Measurements from ENCODE around the gene RUFY3. TPM values are rescaled to one million over a fixed set of nuclear protein-coding genes. Genes with fewer than 3 reads are reported as not detected.

RUFY3 gene
- total RNA-seq, 1 donor from 2014 or later: 22.9 TPM

DNA sequence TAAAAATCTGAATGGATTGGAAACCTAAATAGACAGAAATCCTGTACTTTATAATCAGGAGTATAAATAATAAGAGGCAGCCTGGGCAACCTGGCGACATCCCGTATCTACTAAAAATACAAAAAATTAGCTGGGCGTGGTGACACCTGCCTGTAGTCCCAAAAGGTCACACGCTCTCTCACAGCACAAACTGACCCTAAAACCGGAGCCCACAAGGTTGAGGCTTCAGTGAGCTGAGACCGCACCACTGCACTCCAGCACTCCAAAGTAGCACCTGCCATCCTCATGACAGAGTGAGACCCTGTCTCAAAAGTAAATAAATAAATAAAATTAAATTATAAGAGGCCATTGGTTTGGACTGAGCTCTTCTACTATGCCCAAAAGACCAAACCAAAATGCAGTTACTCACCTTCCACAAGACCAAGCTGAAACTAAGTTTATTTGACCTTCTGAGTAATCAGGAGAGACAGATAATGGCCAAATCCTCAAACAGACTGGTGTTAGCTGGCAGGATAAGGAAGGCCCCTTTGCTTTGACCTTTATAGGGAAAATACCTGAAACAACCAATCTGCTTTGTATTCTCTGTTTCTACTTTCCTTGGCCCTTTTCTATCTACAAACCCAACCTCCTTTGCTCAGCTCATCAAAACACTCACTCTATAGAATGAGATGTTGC lies 121.1 kb downstream of the RUFY3 start:
- H3K4me3 ChIP-seq (ENCODE audit: low read depth, low read length): no peak overlapping the region
- DNase-seq (ENCODE audit: low read depth): no peak
- TF ChIP-seq, protein P1, sequence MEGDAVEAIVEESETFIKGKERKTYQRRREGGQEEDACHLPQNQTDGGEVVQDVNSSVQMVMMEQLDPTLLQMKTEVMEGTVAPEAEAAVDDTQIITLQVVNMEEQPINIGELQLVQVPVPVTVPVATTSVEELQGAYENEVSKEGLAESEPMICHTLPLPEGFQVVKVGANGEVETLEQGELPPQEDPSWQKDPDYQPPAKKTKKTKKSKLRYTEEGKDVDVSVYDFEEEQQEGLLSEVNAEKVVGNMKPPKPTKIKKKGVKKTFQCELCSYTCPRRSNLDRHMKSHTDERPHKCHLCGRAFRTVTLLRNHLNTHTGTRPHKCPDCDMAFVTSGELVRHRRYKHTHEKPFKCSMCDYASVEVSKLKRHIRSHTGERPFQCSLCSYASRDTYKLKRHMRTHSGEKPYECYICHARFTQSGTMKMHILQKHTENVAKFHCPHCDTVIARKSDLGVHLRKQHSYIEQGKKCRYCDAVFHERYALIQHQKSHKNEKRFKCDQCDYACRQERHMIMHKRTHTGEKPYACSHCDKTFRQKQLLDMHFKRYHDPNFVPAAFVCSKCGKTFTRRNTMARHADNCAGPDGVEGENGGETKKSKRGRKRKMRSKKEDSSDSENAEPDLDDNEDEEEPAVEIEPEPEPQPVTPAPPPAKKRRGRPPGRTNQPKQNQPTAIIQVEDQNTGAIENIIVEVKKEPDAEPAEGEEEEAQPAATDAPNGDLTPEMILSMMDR (conservative IDR thresholded peaks at IDR 0.05; ENCODE audit: low read depth, low read length): no peak

DNA sequence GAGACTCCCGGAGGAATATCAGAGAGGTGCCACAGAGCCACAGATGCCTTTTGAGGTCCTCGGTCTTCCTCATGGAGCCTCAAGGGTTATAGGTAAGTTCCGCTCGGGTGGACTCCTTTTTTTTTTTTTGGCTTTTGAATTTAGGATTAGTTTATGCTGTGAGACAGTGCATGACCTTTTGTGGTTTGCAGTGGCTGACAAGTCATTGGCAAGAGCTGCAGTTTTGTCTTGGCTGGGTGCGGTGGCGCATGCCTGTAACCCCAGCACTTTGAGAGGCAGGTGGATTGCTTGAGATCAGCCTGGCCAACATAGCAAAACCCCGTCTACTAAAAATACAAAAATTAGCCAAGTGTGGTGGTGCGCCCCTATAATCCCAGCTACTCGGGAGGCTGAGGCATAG lies 122.4 kb downstream of the RUFY3 start:
- TF ChIP-seq, protein P1 (conservative IDR thresholded peaks at IDR 0.05; ENCODE audit: low read depth, low read length): no peak
- no peak overlapping the region for H3K4me3 ChIP-seq (ENCODE audit: low read depth, low read length)
- no peak for DNase-seq (ENCODE audit: low read depth)

DNA sequence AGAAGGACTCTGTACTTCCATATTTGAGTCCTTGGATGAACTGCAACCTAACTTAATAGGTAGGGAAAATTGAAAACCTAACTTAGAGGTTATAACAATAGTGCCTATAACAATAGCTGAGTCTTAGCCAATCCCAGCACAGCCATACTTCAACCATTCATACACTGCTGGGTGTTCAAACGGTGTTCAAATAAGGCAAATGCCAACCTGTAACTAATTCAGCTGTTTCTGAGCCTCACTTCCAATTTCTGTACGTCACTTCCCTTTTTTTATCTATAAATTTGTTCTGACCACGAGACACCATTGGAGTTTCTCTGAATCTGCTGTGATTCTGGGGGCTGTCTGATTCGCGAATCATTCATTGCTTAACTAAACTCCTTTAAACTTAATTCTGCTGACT lies 127.5 kb downstream of the RUFY3 start:
- H3K4me3 ChIP-seq (ENCODE audit: low read depth, low read length): no peak overlapping the region
- no peak for DNase-seq (ENCODE audit: low read depth)
- TF ChIP-seq, protein P1 (conservative IDR thresholded peaks at IDR 0.05; ENCODE audit: low read depth, low read length): no peak

DNA sequence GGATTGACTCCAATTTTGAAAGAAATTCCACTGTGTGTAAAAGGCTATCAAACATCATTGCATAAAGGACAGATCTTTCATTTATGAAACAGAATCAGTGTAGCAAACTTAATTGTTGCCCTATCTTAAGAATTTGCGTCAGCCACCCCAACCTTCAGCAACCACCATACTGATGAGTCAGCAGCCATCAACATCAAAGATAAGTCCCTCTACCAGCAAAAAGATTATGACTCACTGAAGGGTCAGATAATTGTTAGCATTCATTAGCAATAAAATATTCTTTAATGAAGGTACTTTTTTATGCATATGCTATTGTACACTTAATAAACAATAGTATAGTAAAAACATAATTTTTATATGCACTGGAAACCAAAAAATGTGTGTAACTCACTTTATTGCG lies 133.7 kb downstream of the RUFY3 start:
- TF ChIP-seq, protein P1 (conservative IDR thresholded peaks at IDR 0.05; ENCODE audit: low read depth, low read length): no peak
- no peak for DNase-seq (ENCODE audit: low read depth)

More for the DNA sequence above, 133.7 kb downstream of the RUFY3 start:
- H3K4me3 ChIP-seq (ENCODE audit: low read depth, low read length): no peak overlapping the region

Other genes with a start within 250 kb of the RUFY3 start
- not detected in 2 replicates for gene MUC7, start 249.8 kb upstream of the RUFY3 start, total RNA-seq
- not detected in 2 replicates for gene AMTN, start 203.4 kb upstream of the RUFY3 start, total RNA-seq
- not detected in 2 replicates for gene AMBN, start 129.7 kb upstream of the RUFY3 start, total RNA-seq
- gene ENAM, start 93.2 kb upstream of the RUFY3 start, total RNA-seq: 0.14 and 0.23 TPM in 2 replicates
- gene JCHAIN, start 55.5 kb upstream of the RUFY3 start, total RNA-seq: 0.29 TPM in 1 of 2 replicates, not detected in the other
- 28.0 and 29.0 TPM in 2 replicates for gene UTP3, start 33.4 kb upstream of the RUFY3 start, total RNA-seq
- gene GRSF1, start 117.9 kb downstream of the RUFY3 start, total RNA-seq: 89.1 and 97.3 TPM in 2 replicates
- gene MOB1B, start 180.4 kb downstream of the RUFY3 start, total RNA-seq: 7.7 and 8.3 TPM in 2 replicates

Measured in epithelial cell of proximal tubule (primary cell).